ENCODE data around the gene MNT.
"Not testable (repeated sequence)": the region's sequence is repeated elsewhere in the genome, so short reads cannot be mapped to it uniquely, and the experiment has no call there.

Gene MNT, protein sequence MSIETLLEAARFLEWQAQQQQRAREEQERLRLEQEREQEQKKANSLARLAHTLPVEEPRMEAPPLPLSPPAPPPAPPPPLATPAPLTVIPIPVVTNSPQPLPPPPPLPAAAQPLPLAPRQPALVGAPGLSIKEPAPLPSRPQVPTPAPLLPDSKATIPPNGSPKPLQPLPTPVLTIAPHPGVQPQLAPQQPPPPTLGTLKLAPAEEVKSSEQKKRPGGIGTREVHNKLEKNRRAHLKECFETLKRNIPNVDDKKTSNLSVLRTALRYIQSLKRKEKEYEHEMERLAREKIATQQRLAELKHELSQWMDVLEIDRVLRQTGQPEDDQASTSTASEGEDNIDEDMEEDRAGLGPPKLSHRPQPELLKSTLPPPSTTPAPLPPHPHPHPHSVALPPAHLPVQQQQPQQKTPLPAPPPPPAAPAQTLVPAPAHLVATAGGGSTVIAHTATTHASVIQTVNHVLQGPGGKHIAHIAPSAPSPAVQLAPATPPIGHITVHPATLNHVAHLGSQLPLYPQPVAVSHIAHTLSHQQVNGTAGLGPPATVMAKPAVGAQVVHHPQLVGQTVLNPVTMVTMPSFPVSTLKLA

DNA sequence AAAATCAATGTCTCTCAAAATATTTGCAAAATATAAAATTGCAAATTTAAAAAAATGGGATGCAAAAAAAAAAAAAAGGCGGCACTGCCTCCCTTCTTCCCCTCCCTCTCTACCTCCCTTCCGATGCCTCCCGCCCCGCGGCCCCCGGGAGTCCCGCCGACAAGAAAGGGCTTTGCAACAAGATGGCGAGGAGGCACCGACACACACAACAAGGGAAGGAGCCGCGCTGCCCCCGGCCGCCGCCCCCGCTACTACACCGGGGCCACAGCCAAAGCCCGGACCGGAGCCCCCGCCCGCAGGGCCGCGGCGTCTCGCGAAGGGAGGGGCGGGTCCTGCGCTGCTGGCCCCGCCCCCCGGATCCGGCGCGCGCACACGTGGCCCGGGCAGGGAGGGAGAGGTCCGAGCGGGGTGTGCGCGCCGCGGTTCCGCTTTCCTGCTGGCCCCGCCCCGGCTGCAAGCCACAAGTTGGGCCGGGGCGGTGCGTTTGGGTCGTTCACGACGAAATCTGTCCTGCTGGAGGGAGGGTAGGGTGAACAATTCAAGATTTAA, at the start of gene MNT:
MNT (minus strand) TSS at position 184 of the 549 bp plus-strand sequence. CDS start 348 bp downstream, outside the sequence.
- peak; percentile 80 for DNase-seq

DNA sequence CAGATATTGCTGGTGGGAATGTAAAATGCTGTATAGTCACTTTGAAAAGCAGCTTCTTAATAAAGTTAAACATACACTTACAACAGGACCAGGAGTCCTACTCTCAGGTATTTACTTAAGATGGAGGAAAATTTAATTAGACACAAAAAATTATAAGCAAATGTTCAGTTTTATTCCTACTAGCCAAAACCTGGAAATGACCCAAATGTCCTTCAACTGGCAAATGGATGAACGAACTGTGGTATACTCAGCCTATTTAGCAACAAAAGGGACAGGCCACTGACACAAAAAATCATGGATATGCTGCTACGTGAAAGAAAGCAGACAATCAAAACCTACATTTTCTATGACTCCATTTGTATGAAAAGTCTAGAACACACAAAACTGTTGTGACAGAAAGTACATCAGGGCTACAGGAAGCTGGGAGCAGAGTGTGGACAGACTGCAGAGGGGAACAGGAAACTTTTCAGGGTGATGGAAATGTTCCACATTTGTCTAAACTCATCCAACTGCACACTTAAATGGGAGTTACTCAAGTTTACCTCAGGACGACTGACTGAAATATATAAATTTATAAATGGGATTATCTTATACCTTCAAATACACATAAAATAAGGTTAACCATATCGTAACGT, 49.3 kb upstream of the MNT start:
- DNase-seq: no peak

DNA sequence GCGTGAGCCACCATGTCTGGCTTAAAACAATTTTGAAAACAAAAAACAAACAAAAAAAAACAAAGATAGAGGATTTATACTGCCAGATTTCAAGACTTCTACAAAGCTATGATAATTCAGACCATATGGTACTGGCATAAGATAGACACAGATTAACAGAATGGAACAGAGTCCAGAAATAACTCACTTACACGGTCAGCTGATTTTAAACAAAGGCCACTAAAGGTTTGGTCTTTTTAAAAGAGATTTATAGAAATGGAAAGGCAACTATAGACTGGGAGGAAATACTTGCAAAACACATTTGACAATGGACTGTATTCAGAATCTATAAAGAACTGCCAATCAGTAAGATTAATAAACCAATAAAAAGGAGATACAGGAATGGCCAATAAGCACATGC, 48.6 kb upstream of the MNT start:
- no peak for DNase-seq

DNA sequence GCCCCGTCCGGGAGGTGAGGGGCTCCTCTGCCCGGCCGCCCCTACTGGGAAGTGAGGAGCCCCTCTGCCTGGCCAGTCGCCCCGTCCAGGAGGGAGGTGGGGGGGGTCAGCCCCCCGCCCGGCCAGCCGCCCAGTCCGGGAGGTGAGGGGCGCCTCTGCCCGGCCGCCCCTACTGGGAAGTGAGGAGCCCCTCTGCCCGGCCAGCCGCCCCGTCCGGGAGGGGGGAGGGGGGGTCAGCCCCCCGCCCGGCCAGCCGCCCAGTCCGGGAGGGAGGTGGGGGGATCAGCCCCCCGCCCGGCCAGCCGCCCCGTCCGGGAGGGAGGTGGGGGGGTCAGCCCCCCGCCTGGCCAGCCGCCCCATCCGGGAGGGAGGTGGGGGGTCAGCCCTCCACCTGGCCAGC, 46.6 kb upstream of the MNT start:
- DNase-seq: not testable (repeated sequence)

DNA sequence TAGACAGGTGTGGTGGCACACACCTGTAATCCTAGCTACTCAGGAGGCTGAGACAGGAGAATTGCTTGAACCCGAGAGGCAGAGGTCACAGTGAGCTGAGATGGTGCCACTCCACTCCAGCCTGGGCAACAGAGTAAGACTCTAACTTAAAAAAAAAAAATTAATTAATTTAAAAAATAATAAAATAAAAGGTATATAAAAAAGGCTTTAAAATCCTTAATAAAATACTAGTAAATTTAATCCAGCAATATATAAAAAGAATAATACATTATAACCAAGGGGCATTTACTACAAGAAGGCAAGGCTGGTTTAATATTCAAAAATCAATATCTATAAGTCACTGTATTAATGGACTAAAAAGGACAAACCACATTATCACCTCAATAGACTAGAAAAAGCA, 44.8 kb upstream of the MNT start:
- DNase-seq: no peak

DNA sequence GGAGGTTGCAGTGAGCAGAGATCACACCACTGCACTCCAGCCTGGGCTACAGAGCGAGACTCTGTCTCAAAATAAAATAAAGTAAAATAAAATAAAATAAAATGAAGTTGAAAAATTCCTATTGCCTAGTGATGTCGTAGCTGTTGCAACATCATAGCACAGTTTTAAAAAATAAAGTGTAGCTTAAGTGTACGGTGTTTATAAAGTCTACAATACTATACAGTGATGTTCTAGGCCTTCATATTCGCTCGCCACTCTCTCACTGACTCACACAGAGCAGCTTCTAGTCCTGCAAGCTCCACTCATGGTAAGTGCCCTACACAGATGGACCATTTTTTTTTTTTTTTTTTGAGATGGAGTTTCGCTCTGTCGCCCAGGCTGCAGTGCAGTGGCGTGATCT, 43.5 kb upstream of the MNT start:
- DNase-seq: no peak

DNA sequence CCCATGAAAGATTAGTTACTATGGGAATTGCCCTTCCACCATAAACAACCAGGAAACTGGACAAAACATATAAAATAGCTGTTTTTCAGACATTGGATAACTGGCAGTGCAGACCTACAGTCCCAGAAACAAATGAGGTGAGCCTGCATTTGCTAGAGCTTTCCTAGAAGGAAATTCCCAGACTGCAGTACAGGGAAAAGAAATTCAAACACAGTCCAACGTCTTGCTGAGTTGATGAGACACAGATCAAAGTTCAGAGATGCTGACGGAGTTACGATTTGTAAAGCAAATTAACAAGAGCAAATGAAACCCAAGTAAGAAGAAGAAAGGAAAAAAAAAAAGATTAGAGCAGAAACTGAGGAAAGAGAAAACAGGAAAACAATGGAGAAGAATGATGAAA, 41.3 kb upstream of the MNT start:
- DNase-seq: no peak

DNA sequence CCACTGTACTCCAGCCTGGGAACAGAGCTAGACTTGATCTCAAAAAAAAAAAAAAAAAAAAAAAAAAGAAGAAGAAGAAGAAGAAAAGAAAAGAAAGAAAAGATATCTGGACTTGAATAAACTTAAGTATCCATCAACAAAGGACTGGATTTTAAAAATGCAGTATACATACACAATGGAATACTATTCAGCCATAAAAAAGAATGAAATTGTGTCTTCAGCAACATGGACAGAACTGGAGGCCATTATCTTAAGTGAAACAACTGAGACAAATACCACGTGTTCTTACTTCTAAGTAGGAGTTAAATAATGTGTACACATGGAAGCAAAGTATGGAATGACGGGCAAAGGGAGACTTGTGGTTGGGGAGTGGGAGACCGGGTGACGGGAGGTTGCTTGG, 40.1 kb upstream of the MNT start:
- DNase-seq: no peak

DNA sequence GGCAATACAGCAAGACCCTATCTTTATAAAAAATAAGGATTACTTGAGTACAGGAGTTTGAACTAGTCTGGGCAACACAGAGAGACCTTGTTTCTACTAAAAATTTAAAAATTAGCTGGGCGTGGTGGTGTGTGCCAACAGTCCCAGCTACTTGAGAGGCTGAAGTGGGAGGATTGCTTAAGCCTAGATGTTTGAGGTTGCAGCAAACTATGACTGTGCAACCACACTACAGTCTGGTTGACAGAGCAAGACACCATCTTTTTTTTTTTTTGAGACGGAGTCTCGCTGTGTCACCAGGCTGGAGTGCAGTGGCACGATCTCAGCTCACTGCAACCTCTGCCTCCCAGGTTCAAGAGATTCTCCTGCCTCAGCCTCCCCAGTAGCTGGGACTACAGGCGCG, 39.1 kb upstream of the MNT start:
- DNase-seq: not testable (repeated sequence)

DNA sequence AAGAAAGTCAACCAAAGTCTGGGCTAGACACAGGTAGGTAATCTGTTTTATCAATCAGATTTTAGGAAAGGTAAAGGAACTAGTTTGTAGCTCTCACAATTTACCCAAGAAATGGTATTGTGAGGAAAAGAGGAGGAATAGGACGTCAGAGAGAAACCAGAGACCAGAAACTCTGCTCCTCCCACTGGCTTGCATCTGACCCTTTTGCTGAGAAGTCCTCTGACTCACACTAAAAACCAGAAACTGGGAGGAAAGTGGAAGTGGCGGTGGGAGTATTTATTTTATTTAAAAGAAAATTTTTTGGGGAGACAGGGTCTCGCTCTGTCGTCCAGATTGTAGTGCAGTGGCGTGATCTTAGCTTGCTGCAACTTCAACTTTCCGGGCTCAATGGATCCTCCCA, 38.0 kb upstream of the MNT start:
- no peak for DNase-seq

DNA sequence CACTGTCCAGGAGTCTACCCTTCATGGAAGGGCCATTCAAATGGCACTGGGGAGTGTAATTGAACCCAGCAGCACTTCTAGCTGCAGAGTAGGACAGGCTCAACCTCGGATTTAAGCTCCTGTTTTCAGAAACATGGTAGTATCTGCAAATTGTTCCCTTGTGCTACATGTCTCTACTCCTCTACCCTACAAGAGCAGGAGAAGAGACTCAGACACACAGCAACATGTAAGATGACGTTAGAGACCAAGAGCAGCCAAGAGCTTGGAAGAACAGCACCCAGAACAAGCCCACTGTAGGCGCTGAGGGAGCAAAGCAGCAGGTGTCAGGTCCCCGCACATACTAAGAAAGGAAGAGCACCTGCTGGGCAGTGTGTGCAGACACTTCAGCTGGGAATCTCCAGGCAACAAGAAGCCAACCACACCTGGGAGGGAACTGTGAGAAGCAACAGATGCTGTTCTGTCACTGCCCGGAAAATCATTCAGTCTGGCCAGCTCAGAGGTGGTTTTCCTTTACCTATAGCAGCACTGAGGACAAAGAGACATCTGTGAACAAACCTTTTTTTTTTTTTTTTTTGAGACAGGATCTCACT, 35.6 kb upstream of the MNT start:
- DNase-seq: peak; percentile 88

DNA sequence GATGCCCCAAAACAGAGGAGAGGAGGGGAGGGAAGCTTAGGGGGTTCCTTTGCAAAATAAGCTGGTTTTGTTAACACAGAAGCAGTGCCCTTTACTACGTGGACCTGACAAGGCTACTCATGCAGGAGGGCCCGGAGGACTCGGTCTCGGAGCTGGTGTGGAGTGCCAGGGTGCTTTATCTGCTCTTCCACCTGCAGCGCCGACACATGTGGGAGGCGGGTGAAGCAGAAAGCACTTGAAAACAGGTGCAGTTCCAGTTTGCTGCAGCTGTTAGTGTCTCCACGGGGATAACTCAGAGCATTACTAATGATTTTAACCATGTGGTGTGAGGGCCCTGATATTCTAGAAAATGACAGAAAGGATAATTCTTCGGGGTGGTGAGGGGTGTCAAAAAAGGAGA, 35.0 kb upstream of the MNT start:
- peak; percentile 74 for DNase-seq

DNA sequence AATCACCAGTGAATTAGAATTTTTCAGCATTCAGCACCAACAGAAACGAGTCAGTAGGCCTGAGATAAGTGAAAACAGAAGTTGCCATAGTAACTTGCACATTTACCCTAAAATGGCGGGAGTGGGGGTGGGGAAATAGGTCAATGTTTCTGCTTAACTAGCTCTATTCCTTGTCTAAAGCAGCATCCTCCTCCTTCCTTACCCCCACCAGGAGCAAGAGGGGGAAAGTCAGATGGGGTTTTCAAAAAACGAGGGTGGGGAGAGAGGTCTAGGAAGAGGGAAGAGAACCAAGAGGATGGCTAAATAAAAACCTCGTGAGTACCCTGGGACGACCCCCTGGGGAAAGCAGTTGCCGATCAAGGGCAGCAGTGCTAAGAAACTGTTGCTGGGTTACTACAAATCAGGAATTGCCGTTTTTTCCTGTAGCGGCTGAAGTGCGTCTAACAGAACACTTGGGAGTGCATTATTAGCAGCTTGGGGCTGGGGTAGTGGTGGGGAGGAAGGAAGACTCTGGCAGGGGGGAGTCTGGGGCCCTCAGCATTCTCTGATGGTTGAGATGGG, 34.4 kb upstream of the MNT start:
- DNase-seq: peak; percentile 5

DNA sequence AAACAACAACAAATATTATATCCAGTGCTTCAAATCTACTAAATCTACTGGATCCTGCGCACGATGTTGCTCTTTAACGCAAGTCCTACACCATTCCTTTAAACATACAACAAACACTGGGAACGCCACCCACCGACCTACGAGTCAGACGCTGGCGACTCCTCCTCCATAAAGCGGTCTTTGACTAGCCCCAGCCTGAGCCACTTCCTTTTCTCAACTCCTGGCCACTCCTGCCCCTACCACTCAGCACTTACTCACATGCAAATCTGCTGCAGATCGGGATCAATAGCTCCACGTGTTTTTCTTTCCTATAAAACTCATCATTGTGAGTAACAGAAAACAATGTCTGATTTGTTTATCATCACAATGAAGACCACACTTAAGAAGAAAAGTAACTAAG, 32.8 kb upstream of the MNT start:
- peak; percentile 3 for DNase-seq

DNA sequence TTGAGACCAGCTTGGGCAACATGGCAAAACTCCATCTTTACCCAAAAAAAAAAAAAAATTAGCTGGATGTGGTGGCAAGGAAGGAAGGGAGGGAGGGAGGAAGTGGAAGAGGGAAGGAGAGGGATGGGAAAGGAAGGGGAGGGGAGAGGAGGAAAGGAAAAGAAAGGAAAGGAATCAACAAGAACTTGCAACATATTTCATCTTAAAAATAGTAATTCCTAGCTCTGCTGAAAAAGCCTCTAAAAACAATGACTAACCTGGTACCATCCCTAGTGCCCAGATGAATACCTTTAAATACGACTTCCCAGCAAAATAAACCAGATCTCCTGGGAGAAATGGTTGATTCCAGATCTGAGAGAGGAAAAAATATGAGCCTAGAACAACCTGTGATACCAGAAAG, 27.1 kb upstream of the MNT start:
- DNase-seq: no peak

DNA sequence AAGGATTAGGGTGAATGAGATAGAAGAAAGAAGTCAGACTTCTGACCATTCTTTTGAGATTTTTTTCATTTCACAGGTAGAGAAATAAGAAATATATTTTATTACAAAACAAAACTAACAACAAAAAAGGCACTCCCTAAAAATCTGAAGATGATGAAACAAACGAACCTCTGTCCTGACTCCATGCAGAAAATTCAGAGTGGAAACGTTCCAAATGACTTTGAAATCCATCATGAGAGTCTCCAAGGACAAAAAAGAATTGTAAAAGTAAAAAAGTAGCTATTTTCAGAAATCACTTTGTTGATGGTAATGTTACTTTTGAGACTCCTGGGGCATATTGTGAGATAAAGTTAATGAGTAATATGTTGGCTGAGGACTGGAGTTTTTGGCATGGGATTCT, 26.4 kb upstream of the MNT start:
- DNase-seq: no peak

DNA sequence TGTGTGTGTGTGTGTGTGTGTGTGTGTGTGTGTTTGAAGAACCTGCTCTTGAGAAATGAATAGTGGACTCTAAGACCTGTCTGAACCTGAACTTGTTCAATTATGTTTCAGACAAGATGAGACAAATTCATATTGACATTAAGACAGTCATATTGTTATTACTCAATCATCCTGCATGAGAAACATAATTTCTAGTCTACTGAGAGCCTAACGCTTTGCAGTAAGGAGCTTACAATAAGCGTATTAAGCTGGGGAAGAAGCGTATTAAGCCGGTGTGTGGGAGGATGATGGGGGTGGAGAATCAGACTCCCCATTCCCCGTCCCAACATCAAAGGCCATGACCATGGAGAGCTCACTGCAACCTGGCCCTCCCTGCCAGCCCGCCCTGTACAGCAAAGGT, 22.4 kb upstream of the MNT start:
- peak; percentile 7 for DNase-seq

DNA sequence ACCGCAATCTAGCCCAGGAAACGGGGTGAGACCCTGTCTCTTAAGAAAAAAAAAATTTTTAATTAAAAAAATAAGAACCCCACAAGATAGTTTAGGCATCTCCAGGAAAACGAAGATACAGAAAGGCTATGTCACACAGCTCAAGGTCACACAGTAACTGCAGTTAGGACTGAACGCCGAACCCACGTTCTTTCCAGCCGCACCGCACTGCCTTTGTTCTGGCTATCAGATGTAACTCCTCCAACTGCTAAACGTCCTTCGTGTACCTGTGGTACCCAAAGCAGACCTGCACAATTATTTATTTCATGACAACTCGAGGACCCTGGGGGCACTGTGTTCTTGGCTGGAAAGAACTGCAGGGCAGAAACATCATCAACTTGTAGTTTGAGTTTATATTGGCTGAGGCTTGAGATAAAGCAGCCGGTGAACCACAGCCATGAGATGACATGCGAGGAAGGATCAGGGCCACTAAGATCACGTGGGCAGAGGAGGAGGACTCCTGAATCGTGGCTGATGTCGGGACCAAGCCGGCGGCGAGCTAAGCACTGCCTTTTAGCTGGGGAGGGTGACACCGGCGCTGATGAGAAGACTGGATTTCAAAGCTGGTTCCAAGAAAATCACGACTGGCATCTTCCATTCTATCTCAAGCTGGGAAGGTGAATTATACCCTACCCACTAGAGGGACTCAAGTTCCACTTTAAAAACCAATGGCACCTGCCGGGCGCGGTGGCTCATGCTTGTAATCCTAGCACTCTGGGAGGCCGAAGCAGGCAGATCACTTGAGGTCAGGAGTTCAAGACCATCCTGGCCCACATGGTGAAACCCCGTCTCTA, 20.7 kb upstream of the MNT start:
- peak; percentile 27 for DNase-seq

DNA sequence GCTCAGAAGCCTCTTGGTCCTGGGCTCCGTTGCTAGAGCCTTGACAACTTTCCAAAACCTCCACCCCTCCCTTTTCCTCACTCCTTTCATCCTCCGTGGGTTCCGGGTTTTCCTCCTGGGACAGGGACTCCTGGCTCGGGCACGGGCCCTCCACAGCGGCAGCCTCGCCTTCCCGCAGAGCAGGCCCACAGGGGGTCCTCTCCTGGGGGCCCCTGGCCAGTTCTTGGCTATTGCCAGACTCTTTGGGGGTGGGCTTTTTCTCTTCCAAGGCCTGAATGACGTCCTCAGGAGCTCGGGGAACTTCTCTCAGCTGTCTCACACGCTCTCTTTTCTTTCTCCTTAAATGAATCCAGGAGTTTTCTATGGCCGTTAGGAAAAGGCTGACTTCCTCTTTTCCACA, 19.3 kb upstream of the MNT start:
- DNase-seq: no peak

DNA sequence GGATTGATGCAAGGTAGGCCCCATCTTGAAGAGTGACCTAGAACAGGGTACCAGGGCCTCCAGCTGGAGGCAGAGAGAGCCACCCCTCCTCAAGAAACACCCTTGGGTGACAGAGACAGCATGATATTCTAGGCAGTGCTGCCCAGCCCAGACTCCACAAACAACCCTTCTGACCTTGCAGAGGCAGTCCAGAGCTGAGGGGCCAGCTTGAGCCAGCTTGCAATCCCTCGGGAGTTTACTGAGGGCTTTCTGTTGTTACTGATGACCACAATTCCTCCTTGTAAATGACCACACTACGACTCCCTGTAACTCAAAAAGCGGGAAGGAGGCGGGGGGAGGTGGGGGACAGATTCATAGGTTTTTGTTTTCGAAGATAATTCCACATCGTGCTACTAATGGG, 18.6 kb upstream of the MNT start:
- DNase-seq: no peak

DNA sequence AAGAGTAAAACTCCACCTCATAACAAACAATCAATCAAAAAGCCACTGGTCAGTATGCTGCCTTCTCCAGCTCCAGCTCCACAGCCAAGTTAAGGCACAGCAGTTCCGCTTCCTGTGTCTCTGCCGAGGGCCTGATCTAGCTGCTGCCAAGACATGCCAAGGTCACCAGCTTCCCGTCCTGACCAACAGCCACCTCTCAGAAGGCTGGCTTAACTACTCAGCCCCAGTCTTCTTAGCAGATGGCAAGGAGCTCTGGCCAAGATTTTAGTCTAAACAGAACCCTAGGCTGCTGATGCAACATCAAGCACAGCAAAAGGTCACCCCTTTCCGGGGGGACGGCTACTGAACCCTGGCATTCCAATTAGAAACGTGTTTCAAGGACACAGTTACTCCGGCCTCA, 17.7 kb upstream of the MNT start:
- no peak for DNase-seq

DNA sequence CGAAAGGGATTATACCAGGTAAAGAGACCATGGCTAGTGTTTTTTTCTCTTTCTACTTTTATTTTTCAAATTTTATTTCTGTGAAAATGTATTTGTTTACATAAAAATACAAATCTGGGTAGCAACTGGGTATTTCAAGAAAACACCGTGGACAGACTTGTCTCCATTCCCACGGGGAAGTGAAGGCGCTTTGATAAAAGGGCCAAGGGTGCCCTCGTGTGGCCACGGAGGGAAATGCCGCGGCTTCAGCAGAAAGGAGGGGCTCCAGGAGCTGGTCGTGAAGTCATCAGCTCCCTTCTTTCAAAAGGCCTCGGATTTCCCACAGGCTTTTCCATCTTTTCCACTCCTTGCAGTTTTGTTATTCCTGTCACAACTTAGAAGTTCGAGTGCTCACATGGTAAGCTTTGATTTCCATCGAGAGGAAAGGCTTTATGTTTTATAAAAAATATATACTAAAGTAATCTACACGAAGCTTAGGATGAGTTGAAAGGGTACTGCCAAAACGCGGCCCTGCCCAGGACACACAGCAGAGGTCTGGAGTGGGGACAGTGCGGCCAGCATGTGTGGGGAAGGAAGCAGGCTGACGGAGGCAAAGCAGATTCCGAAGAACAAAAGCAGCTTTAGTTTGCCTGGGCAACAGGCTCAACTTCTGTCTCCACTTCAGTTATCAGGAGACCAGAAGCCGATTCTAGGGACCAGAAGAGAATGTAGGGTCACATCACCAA, 15.3 kb upstream of the MNT start:
- no peak for DNase-seq
